GM18870 (cell line): ENCODE data around the gene MEN1.

Experiments
- ATAC-seq: cut with Tn5 transposase; IDR thresholded peaks from one replicate; pipeline ENCODE4 v1.9.1; 2021; ENCODE audit warnings: moderate library complexity; ENCODE audit not compliant: unreplicated experiment

Gene MEN1

DNA sequence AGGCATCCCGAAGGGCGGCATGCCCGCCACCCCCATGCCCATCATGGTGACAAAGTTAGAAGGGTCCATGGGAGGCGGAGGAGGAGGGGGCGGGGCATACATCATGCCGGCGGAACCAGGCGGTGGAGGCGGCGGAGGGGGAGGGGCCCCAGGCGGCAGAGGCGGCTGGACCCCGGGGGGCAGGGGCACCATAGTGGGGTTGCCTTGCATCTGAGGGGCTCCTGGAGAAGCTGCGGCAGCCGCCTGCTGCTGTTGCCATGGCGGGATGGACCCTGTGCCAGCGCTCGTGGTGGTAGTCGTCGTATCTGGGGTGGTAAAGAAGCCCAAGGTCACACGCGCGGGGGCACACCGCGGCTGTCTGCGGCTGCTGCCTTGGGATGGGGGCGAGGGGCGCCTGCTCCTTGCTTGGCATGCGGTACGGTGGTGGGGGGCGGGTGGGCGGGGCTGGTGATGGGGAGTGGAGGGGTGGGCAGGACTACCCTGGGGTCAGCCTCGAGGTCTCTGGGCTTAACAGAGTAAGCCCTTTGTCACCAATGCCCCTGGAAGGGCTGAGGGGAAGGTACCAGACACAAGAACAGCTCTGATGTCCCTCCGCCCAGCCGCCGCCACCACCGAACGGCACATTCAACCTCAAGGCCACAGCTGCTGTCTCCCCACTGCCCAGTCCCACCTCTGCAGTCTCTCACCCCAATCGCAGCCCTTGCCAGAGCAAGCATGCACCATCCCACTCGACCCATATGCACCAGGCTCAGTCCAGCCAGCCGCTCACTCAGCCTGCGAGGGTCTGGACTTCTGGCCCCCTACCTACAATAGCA is 44.3 kb downstream of the MEN1 start:
- ATAC-seq: no peak

- no peak for ATAC-seq
These were observed 45.0 kb downstream of the MEN1 start for GRCh38 chr11:64765291-64765850.

DNA sequence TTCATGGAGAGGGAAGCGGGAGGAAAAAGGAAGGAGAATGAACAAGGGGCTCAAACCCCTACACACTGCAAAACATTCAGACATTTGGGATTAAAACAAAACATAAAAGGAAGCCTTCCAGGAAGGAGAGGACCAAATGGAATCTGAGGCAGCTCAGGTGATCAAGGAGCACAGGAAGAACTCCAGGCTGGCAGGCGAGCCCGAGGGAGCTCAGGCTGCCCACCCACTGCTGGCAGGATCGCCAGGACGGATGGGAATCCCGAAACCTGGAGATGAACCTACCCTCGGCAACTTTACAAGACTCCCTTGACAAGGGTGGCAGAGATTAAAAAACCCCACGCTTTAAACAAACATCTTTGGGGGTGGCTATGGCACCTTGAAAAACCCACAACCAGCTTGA is 45.6 kb downstream of the MEN1 start:
- no peak for ATAC-seq

DNA sequence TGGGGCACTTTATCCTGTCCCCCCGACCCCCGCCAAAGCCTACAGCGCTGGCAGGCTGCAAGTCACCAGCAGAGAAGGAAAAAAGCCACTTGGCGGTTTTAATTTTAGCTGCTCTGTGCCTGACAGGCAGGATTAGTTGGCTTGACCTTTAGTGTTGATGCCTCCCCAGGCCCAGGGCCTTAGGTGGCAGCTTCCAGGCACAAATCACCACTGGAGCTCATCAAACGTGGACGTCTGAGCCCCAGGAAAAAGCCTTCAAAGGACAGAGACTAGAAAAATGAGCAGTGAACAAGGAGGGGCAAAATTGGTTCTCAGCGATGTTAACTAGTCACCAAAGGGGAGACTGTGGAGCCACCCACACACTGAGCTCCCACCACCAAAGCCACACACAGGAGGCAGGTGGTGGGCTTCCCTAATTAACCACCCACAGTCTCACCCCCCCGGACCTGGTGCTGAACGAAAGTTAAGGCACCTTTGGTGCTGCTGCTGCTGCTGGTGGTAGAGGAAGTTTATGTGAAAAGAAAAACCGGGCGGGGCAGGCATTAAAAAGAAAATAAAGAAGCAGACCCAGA is 46.2 kb downstream of the MEN1 start:
- ATAC-seq: no peak

DNA sequence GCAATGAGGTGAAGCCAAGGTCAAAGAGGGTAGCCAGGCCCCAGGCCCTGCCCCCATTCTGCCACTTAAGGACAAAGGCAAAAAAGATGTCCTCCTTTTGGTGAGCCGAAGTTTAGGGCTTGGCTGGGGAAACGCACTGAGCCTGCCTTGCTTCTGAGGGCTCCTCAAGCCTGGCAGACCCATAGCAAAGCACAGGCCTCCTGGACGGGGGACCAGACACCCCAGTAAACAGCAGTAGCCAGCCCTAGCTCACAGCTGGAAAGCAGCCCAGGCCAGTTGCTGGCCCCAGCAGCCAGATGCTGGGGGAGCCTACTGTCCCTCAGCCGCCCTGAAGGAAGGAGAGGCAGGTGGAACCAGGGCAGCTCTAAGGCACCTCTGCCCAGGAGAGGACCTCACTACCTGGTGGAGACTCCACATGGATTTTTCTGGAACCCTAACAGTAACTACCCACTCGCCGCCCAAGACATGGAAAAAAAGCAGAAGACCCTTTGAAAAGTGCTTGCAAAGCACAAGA is 46.8 kb downstream of the MEN1 start:
- no peak for ATAC-seq

DNA sequence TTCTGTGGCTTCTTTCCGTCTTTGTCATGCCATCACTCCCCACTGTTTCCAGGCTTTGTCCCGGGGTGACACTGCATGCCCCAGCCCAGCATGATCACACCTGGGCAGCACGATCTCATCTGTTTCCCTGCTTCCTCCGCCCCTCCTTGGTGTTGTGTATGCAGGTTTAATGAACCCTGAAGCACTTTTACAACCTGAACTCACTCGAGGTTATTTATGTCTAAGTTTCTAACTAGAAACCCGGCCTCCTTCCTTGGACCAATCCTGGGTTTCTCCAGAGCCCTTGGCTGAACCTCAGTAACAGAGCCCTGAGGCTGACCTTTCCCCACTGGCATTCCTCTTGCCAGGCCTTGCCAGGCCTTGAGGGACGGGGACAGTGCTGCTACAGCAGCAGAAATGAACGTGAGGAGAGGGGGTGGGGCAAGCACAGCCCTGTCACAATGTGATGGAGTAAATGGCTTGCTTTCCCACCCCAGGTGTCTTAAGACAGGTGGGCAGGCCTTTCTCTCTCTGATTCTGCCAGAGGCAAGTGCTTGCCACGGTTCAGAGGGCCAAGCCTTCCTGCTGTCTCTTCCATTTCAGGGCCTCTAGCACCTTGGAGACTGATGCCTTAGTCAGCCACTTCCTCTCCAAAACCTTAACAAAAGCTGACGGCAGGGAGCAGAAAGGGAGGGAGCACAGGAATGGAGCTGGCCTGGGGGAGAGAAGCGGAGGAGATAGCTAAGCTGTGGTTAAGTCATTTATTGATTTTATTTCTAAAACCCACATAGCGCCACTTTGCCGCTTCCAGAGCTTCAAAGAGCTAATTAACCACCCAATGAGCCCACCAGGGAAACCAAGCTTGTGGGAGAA is 47.5 kb downstream of the MEN1 start:
- no peak for ATAC-seq

GRCh38 chr11:64762277-64762673 is 48.1 kb downstream of the MEN1 start:
- no peak for ATAC-seq

- ATAC-seq: no peak
These were observed 49.5 kb downstream of the MEN1 start for GRCh38 chr11:64760759-64761420.

- no peak for ATAC-seq
These were observed 50.3 kb downstream of the MEN1 start, which contains the start of gene PYGM for GRCh38 chr11:64759722-64760719. Gene PYGM, minus strand, starts transcription at chr11:64759974. Its CDS starts 76 bp downstream, at chr11:64759898.

DNA sequence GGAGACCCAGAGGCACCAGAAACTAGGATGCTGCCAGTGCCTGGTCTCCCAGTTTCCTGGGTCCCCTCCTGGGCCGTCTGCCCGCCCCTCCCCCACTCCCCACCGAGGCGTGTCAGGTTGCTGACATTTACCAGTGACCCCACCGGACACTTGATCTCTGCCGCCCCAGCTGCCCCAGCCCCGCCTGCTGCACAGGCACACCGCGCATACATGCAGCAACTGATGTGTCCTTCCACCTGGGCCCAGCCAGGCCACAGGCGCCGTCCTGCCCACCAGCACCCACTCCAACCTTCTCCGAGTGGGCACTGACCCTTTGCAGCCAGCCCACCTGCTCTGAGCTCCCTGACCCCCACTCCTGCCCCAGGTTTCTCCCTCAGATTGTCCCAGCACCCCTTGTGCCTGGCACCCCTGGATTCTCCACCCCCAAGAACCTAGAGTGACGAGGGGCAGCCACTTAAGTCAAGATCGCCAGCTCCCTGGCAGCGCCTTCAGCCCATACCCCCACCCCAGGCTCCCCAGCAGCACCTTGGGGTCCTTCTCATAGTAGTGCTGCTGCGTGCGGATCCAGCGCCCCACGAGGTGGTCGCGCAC is 51.1 kb downstream of the MEN1 start:
- no peak for ATAC-seq

GRCh38 chr11:64758330-64759079 is 51.8 kb downstream of the MEN1 start:
- no peak for ATAC-seq

GRCh38 chr11:64757549-64758329 is 52.6 kb downstream of the MEN1 start:
- ATAC-seq: no peak

DNA sequence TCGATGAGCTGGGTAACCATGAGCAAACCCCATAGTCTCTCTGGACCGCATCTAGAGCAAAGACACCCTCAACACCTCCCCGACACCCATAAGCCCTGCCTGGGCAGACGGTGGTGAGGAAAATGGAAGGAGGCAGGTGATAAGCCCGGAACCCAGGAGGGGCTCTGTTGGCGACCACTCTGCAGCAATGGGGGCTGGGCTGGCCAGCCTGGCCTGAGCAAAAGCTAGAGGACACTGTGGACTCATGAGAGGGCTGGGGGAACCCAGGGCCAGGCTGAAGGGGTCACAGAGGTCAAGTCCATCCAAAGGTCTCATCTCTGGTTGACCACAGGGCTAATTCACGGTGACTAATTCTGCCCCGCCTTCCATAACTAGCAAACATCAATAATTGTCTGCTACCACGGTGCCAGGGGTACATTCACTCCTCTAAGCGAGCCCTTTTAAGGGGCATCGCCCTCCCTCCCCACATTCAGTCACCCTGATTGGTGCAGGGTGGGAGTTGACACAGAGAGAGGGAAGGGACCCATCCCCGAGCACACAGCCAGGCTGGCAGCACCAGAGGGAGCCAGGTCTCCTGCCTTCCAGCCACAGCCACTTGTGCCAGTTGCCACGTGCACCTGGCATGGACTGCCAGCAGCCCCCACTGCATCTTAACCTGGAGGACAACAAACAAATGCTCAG is 54.5 kb downstream of the MEN1 start:
- no peak for ATAC-seq

DNA sequence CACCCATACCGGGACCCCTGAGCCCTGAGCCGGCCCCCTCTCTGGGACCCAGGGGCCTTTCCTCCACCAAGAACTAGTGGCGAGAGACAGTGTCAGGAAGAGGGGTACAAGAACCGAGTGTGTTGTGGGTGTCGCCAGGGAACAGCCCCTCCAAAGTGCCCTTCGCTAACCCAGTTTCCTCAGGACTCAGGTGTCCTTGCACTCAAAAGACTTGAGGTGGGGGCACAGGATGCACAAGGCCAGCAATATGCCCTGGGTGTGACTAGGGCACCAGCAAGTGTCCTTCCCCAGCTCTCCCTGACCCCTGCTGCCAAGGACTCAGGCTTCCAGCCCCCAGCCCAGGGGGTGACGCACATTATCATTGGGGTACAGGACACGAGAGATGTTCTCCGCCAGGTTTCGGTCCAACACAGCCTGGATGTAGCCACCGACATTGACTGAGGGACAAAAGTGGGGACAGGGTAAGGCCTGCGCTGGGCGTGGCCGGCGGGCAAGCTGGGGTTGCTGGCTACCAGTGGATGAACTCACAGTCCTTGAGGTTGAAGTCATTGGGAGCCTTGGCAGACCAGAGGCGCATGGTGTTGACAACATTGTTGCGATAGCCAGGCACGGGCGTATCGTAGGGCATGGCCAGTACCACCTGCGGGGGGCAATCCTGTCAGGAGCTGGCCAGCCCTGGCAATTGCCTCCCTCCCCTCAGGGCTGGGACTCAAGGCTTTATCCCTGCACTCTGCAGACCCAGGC is 55.3 kb downstream of the MEN1 start:
- no peak for ATAC-seq

DNA sequence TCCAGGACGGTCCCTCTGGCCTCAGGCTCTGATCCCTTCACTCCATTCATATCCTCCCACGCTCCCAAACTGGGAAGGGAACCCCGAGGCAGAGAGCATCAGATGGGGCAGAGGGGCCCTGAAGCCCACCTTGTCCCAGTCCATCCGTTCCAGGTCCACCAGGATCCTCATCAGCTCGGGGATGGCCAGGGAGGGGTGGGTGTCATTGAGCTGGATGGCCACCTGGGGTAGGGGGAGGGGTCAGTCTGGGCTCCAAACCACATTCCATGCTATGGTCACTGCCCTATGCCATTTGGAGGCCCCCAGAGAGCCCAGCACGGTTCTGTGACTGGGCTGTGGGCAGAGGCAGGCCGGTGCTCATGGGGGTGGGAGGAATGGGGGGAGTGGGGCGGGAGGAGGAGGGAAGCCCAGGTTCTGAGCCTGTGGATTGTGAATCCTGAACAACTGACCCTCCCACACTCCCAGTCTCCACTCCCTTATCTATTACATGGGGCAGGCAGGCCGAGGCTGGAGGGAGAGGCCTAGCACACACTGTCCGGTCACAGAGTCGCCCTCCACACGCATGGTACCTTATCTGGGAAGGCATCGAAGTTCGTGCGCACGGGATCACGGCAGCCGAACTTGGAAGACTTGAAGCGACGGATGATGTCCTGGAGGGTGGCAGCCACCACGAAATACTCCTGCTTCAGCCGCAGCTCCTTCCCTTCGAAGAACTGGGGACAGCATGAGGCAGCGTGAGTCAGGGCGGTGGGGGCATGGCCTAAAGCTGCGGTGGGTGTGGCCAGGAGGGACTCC is 56.0 kb downstream of the MEN1 start:
- no peak for ATAC-seq
